ENCODE data around the gene AGMAT. TPM values are rescaled to one million over a fixed set of nuclear protein-coding genes. Genes with fewer than 3 reads are reported as not detected.

Gene AGMAT
- total RNA-seq, 1 donor from 2014 or later = 0.22 TPM

DNA sequence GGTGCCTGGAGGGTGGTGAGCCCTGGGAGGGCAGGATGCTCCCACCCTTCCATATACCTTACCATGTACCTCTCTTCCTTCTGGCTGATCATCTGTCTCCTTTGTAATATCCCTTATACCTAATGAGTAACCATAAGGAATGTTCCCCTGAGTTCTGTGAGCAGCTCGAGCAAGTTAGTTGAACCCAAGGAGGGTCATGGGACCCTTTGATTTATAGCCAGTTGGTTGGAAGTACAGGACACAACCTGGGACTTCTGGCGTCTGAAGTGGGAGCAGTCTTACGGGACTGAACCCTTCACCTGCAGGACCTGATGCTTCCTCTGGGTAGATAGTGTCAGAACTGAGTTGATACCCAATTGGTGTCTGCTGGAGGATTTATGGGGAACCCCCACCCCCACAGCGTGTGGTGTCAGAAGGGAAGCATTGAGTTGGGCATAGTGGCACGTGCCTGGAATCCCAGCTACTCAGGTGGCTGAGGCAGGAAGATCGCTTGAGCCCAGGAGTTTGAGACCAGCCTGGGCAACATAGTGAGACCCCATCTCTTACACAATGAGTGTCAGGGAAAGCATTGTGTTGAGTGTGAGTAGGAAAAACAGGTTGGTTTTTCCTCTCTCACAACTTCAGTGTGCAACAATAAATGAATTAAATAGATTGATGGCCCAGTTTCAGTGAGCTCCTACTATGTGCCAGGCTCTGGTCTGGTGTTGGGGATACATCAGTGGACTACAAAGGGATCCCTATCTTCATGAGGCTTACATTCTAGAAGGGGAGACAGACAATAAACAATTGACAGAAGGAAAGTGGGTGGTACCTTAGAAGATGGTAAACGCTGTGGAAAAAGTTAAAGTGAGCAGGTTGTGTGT is 42.2 kb downstream of the AGMAT start:
- H3K4me1 Mint-ChIP-seq (ENCODE audit: low read depth, unreplicated experiment) = no peaks in the 10 kb centered on the region
- no peaks in the 10 kb centered on the region for H3K9me3 Mint-ChIP-seq (ENCODE audit: unreplicated experiment)

DNA sequence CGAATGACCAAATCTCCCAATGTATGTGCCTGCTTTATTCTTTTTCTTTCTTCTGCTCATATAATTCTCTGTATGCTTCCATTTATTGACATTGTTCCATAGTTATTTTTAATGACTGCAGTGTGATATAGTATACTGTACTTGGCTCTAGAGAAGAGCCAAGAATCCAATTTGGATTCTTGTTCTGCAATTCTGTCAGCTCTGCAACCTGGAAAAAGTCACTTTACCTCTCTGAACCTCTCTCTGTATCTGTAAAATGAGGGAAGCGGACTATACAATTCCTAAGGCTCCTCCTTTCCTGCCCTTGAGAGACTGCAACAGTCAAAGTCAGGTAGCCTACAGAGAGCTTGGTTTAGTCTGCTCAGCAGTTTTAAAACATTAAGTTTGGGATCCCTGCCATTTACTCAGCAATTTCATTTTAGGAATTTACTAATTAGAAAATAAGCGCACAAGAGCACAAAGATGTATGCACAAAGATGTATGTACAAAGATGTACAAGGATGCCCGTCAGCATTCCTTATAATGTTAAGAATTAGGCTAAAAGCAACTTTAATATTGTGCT is 43.5 kb downstream of the AGMAT start:
- Mint-ChIP-seq H3K36me3 (ENCODE audit: unreplicated experiment) (no peaks in the 10 kb centered on the region), H3K4me1 (ENCODE audit: low read depth, unreplicated experiment) (no peaks in the 10 kb centered on the region)

More for the DNA sequence above, 42.2 kb downstream of the AGMAT start:
- Mint-ChIP-seq H3K27ac (ENCODE audit: unreplicated experiment) (no peak overlapping the region), H3K4me3 (ENCODE audit: unreplicated experiment) (no peak overlapping the region), H3K27me3 (ENCODE audit: unreplicated experiment) (no peaks in the 10 kb centered on the region), H3K36me3 (ENCODE audit: unreplicated experiment) (no peaks in the 10 kb centered on the region)
- no peak for DNase-seq
- TF ChIP-seq, protein P1, sequence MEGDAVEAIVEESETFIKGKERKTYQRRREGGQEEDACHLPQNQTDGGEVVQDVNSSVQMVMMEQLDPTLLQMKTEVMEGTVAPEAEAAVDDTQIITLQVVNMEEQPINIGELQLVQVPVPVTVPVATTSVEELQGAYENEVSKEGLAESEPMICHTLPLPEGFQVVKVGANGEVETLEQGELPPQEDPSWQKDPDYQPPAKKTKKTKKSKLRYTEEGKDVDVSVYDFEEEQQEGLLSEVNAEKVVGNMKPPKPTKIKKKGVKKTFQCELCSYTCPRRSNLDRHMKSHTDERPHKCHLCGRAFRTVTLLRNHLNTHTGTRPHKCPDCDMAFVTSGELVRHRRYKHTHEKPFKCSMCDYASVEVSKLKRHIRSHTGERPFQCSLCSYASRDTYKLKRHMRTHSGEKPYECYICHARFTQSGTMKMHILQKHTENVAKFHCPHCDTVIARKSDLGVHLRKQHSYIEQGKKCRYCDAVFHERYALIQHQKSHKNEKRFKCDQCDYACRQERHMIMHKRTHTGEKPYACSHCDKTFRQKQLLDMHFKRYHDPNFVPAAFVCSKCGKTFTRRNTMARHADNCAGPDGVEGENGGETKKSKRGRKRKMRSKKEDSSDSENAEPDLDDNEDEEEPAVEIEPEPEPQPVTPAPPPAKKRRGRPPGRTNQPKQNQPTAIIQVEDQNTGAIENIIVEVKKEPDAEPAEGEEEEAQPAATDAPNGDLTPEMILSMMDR (IDR thresholded peaks at IDR 0.05; ENCODE audit: partially characterized antibody, unreplicated experiment) = no peak

DNA sequence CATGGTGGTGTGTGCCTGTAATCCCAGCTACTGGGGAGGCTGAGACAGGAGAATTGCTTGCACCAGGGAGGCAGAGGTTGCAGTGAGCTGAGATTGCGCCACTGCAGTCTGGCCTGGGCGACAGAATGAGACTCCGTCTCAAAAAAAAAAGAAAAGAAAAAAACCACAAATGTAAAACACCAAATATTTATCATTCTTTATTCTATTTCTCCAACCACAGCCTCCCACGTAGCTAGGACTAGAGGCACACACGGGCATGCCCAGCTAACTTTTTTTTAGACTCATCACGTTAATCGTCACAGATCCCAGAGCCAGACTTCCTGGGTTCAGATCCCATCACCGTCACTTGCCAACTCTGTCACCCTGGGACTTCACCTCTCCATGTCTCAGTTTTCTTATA is 44.7 kb downstream of the AGMAT start:
- DNase-seq = no peak
- peaks cover 1% of the 10 kb centered on the region for H3K27me3 Mint-ChIP-seq (ENCODE audit: unreplicated experiment)
- no peak overlapping the region for H3K27ac Mint-ChIP-seq (ENCODE audit: unreplicated experiment)
- no peaks in the 10 kb centered on the region for H3K4me1 Mint-ChIP-seq (ENCODE audit: low read depth, unreplicated experiment)
- no peaks in the 10 kb centered on the region for H3K9me3 Mint-ChIP-seq (ENCODE audit: unreplicated experiment)
- H3K4me3 Mint-ChIP-seq (ENCODE audit: unreplicated experiment) = no peak overlapping the region
- H3K36me3 Mint-ChIP-seq (ENCODE audit: unreplicated experiment) = no peaks in the 10 kb centered on the region
- TF ChIP-seq, protein P1 (IDR thresholded peaks at IDR 0.05; ENCODE audit: partially characterized antibody, unreplicated experiment) = no peak

More for the DNA sequence above, 43.5 kb downstream of the AGMAT start:
- TF ChIP-seq, protein P1 (IDR thresholded peaks at IDR 0.05; ENCODE audit: partially characterized antibody, unreplicated experiment) = no peak
- DNase-seq = no peak
- Mint-ChIP-seq H3K27me3 (ENCODE audit: unreplicated experiment) (peaks cover 1% of the 10 kb centered on the region), H3K9me3 (ENCODE audit: unreplicated experiment) (no peaks in the 10 kb centered on the region), H3K27ac (ENCODE audit: unreplicated experiment) (no peak overlapping the region), H3K4me3 (ENCODE audit: unreplicated experiment) (no peak overlapping the region)

DNA sequence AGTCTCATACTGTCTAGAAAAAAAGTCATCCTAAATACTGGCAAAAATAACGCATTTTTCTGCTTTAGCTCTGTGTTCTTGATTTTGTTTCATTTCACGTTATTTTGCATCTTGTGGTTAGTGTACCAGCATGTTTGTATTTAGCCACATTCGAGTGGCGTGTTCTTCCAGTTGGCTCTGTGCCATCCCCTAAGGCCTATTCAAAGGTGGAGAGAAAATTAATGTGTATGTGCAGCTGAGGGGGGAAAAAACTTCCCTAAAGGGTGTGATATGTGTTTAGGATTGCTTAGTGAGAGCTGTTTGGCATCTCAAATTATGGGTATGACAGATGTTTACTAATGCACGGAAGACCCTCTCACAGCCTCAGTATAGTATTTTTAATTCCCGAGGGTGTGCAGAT is 46.1 kb downstream of the AGMAT start:
- Mint-ChIP-seq H3K9me3 (ENCODE audit: unreplicated experiment) (no peaks in the 10 kb centered on the region), H3K27ac (ENCODE audit: unreplicated experiment) (no peak overlapping the region), H3K4me3 (ENCODE audit: unreplicated experiment) (no peak overlapping the region), H3K27me3 (ENCODE audit: unreplicated experiment) (peaks cover 1% of the 10 kb centered on the region), H3K4me1 (ENCODE audit: low read depth, unreplicated experiment) (no peaks in the 10 kb centered on the region), H3K36me3 (ENCODE audit: unreplicated experiment) (no peaks in the 10 kb centered on the region)
- TF ChIP-seq, protein P1 (IDR thresholded peaks at IDR 0.05; ENCODE audit: partially characterized antibody, unreplicated experiment) = no peak
- DNase-seq = no peak

DNA sequence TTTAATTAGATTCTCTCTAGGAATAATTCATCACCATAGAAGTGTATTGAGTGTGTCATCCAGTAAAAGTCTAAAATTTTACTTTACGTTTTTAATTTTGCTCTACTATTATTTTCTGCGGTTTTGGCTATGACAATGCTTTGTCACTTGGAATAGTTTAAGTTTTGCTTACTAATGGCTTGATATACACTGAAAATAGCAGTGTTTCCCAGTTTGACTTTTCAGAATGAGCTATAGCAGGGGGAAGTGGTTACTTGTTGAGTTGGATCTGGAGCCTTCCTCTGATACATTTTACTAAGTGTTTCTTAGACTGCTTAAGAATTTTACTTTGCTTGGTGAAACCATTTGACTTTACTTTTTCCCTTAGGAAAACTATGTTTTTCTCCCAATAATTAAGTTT is 53.2 kb downstream of the AGMAT start:
- no peak for DNase-seq
- peaks cover 2% of the 10 kb centered on the region for H3K9me3 Mint-ChIP-seq (ENCODE audit: unreplicated experiment)
- peaks cover 2% of the 10 kb centered on the region for H3K4me1 Mint-ChIP-seq (ENCODE audit: low read depth, unreplicated experiment)
- no peaks in the 10 kb centered on the region for H3K36me3 Mint-ChIP-seq (ENCODE audit: unreplicated experiment)
- TF ChIP-seq, protein P1 (IDR thresholded peaks at IDR 0.05; ENCODE audit: partially characterized antibody, unreplicated experiment) = no peak
- H3K27ac Mint-ChIP-seq (ENCODE audit: unreplicated experiment) = no peak overlapping the region
- H3K4me3 Mint-ChIP-seq (ENCODE audit: unreplicated experiment) = no peak overlapping the region
- H3K27me3 Mint-ChIP-seq (ENCODE audit: unreplicated experiment) = no peaks in the 10 kb centered on the region
